H1 (cell line): ENCODE measurements around the gene DSG2. TPM values are rescaled to one million over a fixed set of nuclear protein-coding genes. Genes with fewer than 3 reads are reported as not detected.

Source experiments
- polyA plus RNA-seq, 7 experiments: library from polyadenylated mRNA; depleted of rRNA in 3 of 7; stranded (reverse) in 5 of 7; unstranded in 2 of 7; fragments of >200 nt in 5 of 7; fragments of 200-250 nt in 2 of 7; gene quantifications; 1 replicate in 5 of 7; 2 replicates in 1 of 7; 4 replicates in 1 of 7; pipeline versions ENCODE4 v1.2.1 to v1.2.3, GENCODE V29; 2011 to 2013; ENCODE audit warnings: missing spikeins in 2 of 7, mixed read lengths in 2 of 7
- total RNA-seq: library from RNA; stranded (reverse); fragmentation: NEBNext Ultra II Directional; extraction: Animal tissue kit (Norgen Biotek cat#: 25700); gene quantifications from 2 replicates; pipeline ENCODE4 v1.2.1, GENCODE V29; 2021
- TF ChIP-seq, protein P1 (sequence below): IDR thresholded peaks from 2 replicates; pipeline ENCODE4 v1.6.1; 2012; ENCODE audit warnings: inconsistent platforms

The DSG2 gene
- total and polyA plus RNA-seq, 2 of the 8 experiments (the other 6 are each of a cell fraction or from before 2014, with no cell fraction given): 60.1 to 144 TPM

DNA sequence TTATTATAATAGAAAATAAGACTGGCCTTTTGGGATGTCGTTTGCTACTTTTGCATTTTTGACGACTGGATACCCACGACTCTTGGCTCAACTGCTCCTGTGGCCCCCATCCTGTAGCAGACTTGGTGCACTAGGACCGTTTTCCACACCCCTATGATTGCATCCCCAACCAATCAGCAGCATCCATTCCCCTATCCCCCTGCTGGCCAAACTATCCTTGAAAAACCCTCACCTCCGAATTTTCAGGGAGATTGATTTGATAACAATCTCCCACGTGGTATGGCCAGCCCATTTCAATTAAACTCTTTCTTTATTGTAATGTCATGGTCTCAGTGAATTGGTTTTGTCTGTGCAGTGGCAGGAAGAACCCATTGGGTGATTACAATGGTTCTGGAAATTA lies 55.8 kb downstream of the DSG2 start (continued):
- TF ChIP-seq, protein P1, sequence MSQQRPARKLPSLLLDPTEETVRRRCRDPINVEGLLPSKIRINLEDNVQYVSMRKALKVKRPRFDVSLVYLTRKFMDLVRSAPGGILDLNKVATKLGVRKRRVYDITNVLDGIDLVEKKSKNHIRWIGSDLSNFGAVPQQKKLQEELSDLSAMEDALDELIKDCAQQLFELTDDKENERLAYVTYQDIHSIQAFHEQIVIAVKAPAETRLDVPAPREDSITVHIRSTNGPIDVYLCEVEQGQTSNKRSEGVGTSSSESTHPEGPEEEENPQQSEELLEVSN: no peak
